Testis (tissue), 2 donors: ENCODE data around the gene C10orf105.

Experiments used
- CTCF ChIP-seq, 3 experiments: fragments of 450-650 bp in 2 of 3; fragments of 200-600 bp in 1 of 3; sonication (generic) in 1 of 3; IDR thresholded peaks; one replicate each; pipeline ENCODE4 v1.5.1; 2016 to 2019; ENCODE audit warnings: antibody characterized with exemption in 3 of 3, mild to moderate bottlenecking in 2 of 3, moderate library complexity in 1 of 3
- POLR2A ChIP-seq: fragments of 450-650 bp; IDR thresholded peaks from one replicate; pipeline ENCODE4 v1.6.1; 2017; ENCODE audit warnings: antibody characterized with exemption, mild to moderate bottlenecking, moderate library complexity

GRCh38 chr10:71719464-71720201, at the start of gene C10orf105:
- TF ChIP-seq CTCF (IDR thresholded peaks at IDR 0.05), result no peak
- no peak for TF ChIP-seq POLR2A
